HG02571 (cell line): ENCODE measurements around the gene SRRM1.

Source experiments
- ATAC-seq: cut with Tn5 transposase; IDR thresholded peaks from one replicate; pipeline ENCODE4 v1.9.1; 2021; ENCODE audit warnings: mild to moderate bottlenecking, moderate library complexity; ENCODE audit not compliant: unreplicated experiment

Gene SRRM1, protein sequence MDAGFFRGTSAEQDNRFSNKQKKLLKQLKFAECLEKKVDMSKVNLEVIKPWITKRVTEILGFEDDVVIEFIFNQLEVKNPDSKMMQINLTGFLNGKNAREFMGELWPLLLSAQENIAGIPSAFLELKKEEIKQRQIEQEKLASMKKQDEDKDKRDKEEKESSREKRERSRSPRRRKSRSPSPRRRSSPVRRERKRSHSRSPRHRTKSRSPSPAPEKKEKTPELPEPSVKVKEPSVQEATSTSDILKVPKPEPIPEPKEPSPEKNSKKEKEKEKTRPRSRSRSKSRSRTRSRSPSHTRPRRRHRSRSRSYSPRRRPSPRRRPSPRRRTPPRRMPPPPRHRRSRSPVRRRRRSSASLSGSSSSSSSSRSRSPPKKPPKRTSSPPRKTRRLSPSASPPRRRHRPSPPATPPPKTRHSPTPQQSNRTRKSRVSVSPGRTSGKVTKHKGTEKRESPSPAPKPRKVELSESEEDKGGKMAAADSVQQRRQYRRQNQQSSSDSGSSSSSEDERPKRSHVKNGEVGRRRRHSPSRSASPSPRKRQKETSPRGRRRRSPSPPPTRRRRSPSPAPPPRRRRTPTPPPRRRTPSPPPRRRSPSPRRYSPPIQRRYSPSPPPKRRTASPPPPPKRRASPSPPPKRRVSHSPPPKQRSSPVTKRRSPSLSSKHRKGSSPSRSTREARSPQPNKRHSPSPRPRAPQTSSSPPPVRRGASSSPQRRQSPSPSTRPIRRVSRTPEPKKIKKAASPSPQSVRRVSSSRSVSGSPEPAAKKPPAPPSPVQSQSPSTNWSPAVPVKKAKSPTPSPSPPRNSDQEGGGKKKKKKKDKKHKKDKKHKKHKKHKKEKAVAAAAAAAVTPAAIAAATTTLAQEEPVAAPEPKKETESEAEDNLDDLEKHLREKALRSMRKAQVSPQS

GRCh38 chr1:24642481-24643362, at the start of gene SRRM1:
TSS of gene SRRM1 (plus strand) at chr1:24643302. CDS start at chr1:24643327, 25 bp downstream.
- peak; percentile 86 for ATAC-seq

DNA sequence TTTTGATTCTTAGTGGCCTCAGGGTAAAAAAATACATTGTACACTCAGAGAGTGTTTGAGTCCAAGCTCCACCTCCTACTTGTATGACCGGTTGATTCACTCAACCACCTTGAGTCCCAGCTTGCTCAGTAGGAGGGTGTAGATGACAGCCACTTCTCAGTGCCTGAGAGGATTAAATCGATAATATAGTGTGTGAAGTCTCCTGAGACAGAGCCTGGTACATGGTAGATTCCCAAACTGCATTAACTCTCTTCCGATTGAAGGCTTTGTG, 48.8 kb upstream of the SRRM1 start:
- no peak for ATAC-seq

- ATAC-seq = no peak
Measured at GRCh38 chr1:24596401-24596880, 46.7 kb upstream of the SRRM1 start.

DNA sequence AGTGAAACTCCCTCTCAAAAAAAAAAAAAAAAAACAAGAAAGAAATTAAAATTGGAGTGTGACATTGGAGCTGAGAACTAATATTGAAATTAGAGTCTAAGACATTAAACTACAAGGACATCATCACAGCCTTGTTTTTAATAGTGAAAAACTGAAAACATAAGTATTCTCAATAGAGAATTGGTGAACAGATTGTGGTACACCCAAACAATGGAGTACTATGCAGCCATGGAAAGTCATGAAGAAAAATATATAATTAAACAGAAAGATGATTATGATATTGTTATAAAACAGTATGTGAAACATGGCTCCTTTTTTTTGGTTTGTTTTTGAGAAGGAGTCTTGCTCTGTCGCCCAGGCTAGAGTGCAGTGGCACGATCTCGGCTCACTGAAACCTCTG, 43.8 kb upstream of the SRRM1 start:
- ATAC-seq = no peak

DNA sequence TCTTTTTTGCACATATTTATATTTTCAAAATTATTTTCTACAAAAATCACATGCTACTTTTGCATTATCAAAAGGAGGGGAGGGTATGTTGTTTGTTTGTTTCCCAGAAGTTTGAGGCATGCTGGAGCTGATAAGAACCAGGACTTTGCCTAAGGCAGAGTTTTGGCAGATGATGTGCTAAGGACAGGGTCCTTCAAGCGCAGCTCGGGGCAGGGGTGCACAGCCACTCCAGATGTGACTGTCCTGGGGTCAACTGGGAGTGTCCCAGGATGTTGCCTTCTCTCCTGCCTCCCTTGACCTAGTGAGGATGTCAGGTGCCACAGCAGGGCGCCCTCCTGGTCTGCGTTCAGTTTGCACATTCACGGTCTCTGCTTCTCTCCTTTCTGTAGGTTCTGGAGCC, 42.6 kb upstream of the SRRM1 start:
- no peak for ATAC-seq

GRCh38 chr1:24605534-24606295, 37.4 kb upstream of the SRRM1 start:
- no peak for ATAC-seq

DNA sequence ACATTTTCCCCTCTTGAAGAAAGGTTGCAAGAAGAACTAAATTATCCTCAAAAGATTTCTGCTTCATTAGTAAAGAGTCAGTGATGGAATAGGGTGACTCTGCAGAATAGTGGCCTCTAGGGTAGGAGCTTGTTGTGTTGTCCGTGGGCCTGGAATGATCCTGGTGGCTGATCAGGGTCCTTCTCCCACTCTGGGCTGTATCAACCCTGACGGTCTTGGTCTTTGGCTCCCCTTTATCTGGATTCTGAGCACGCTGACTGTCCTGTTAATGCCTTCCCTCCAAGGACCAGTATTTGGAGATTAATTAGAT, 36.9 kb upstream of the SRRM1 start:
- ATAC-seq = no peak

DNA sequence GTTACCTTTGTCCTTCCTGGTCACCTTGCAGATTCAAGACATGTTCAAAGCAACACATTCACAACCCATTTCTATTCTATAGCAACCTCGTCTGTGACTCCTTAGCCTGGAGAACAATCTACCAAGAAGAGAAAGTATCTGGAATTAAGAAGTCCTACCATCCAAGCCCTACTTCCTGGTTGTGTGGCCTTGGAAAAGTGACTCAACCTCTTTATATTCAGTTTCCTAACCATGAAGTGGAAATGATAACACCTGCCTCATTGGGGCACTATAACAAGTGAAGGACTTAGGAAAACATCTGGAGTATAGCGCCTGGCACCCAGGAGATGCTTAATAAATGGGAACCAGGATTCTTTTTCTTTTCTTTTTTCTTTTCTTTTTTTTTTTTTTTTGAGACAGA, 36.5 kb upstream of the SRRM1 start:
- ATAC-seq = no peak

DNA sequence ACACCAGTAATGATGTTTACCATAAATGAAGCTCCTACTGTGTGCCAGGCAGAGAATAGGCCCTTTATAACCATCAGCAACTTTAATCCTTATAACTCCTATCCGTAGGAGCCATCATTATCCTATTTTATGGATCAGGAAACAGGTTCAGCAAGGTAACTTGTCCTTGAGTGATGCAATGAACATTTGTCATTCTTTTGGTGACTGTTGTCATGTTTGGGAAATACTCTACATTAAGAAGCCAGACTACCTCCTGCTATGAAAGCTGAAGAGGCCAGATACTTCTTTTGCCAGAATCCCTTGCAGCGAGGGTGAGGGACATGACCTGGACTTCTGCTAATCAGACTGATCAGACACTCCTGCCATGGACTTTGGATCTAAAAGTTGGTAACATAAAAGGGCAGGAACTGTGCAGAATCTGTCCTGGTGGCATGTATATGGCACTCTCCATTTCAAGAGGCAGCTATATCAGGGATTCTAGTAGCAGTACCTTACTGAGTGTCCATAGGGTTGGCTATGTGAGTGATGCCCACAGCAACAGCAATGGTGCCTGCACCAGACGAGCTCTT, 33.1 kb upstream of the SRRM1 start:
- no peak for ATAC-seq

DNA sequence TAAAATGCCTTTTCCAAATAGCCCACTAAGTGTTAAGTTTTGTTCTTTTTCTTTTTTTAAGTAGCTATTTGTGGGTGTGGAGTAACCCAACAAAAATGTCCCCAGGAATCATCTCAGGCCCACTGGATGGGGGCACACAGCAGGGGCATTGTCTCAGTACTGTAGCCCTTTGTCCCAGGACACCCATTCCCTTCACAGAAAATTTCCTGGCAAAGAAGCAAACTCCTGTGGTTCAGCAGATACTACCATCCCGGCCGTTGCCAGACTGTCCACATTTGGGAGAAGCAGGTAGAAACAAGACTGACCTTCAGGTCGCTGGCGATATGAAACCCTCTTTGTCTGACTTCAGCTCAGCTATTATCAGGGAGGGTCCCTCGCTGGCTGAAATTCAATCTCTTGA, 23.7 kb upstream of the SRRM1 start:
- ATAC-seq = no peak

- no peak for ATAC-seq
Measured at GRCh38 chr1:24620678-24621077, 22.4 kb upstream of the SRRM1 start.

DNA sequence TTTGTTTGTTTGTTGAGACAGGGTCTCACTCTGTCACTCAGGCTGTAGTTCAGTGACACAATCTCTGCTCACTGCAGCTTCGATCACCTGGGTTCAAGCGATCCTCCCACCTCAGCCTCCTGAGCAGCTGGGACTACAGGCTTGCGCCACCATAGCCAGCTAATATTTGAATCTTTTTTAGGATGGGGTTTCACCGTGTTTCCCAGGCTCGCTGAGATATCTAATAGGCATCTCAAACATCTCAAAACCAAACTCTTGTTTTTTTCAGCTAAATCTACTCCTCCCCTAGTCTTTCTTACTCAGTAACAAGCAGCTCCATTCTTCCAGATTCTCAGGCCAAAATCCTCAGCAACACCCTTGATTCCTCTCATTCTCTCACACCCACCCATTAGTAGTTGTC, 22.0 kb upstream of the SRRM1 start:
- ATAC-seq = no peak

GRCh38 chr1:24622218-24622617, 20.9 kb upstream of the SRRM1 start:
- no peak for ATAC-seq

DNA sequence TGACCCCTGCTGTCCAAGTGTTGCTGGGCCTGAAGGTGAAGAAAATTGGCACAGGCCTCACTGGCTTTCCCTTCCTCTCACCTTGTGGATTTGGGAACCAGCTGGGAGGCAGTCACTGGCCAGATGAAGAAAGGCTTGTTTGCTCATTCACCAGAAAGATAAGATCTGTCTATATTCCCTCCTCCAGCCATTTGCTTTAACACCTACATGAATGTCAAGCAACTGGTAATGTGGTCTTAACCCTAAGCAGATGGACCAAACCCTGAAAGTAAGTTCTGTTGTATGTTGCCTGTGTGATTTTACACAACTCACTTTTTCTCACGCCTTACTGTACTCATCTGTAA, 10.3 kb upstream of the SRRM1 start:
- no peak for ATAC-seq

- no peak for ATAC-seq
Measured at GRCh38 chr1:24635195-24635843, 7.8 kb upstream of the SRRM1 start.

- ATAC-seq = no peak
Measured at GRCh38 chr1:24636661-24637357, 6.3 kb upstream of the SRRM1 start.

DNA sequence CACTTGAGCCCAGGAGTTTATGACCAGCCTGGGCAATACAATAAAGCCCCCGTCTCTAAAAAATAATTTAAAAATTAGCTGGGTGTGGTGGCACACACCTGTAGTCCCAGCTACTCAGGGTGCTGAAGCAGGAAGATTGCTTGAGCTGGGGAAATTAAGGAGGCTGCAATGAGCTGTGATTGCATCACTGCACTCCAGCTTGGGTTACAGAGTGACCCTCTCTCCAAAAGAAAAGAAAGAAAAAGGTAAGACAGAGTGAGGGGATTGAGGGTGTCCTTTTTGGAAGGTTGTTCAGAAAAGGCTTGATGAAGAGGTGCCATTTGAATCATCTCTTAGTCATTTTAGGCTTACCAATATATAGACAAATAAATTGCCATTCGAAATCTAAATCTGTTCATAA, 4.0 kb upstream of the SRRM1 start:
- ATAC-seq = no peak

GRCh38 chr1:24639881-24640280, 3.2 kb upstream of the SRRM1 start:
- no peak for ATAC-seq

DNA sequence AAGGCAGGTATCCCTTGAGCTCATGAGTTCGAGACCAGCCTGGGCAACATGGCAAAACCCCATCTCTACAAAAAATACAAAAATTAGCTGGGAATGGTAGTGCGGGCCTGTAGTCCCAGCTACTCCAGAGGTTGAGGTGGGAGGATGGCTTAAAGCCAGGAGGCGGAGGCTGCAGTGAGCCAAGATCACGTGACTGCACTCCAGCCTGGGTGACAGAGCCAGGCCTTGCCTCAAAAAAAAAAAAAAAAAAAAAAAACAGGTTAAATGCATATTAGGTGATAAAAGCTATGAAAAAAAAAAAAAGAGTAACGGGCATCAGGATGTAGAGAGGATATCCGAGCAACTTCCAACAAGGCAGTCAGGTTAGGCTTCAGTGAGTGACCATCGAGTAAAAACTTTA, 2.8 kb upstream of the SRRM1 start:
- no peak for ATAC-seq
